Calu3 (cell line): ENCODE results near the gene PLXNA4. TPM values are rescaled to one million over a fixed set of nuclear protein-coding genes. Genes with fewer than 3 reads are reported as not detected.

Experiments used
- BruUV-seq: library from RNA; stranded (reverse); fragments of 400-500 nt; replicated peaks from 2 replicates; lab custom pipeline; 2021; lab: Mats Ljungman, UMichigan
- CTCF ChIA-PET: fragments of 300-600 bp; sonication (Branson Sonifier 250); formaldehyde crosslinking; loops from one replicate; lab custom pipeline; 2022; ENCODE audit warnings: antibody characterized with exemption; lab: Charles Lee
- DNase-seq: peaks from one replicate; pipeline ENCODE4 v3.0.0; 2022
- H3K27ac Mint-ChIP-seq: one replicate; pipeline ENCODE4 v1.8.0; 2022; ENCODE audit warnings: mixed read lengths; ENCODE audit not compliant: unreplicated experiment
- H3K27me3 Mint-ChIP-seq: one replicate; pipeline ENCODE4 v1.8.0; 2022; ENCODE audit warnings: mixed read lengths; ENCODE audit not compliant: unreplicated experiment
- H3K36me3 Mint-ChIP-seq: one replicate; pipeline ENCODE4 v1.8.0; 2022; ENCODE audit warnings: mild to moderate bottlenecking, moderate library complexity, mixed read lengths; ENCODE audit not compliant: insufficient read depth, unreplicated experiment
- H3K4me1 Mint-ChIP-seq: one replicate; pipeline ENCODE4 v1.8.0; 2022; ENCODE audit warnings: mild to moderate bottlenecking, low read depth, mixed read lengths; ENCODE audit not compliant: unreplicated experiment
- H3K4me3 Mint-ChIP-seq: one replicate; pipeline ENCODE4 v1.8.0; 2022; ENCODE audit warnings: mild to moderate bottlenecking, low read depth, moderate library complexity, mixed read lengths; ENCODE audit not compliant: unreplicated experiment
- H3K9me3 Mint-ChIP-seq: one replicate; pipeline ENCODE4 v1.8.0; 2022; ENCODE audit warnings: low read depth, mixed read lengths; ENCODE audit not compliant: unreplicated experiment
- CTCF ChIP-seq: fragments of 200-600 bp; IDR thresholded peaks from one replicate; pipeline ENCODE4 v1.8.0; 2022; ENCODE audit warnings: antibody characterized with exemption; ENCODE audit not compliant: unreplicated experiment
- intact Hi-C: fragments of 100-400 bp; cut with micrococcal nuclease; formaldehyde crosslinking; loops from one replicate; pipeline ENCODE4 v1.10.0; 2022; ENCODE audit not compliant: unreplicated experiment
- total RNA-seq: library from RNA; stranded (reverse); gene quantifications from 2 replicates; pipeline ENCODE4 v1.2.3, GENCODE V29; 2022

The PLXNA4 gene
- total RNA-seq, 1 experiment from 2014 or later = not detected

DNA sequence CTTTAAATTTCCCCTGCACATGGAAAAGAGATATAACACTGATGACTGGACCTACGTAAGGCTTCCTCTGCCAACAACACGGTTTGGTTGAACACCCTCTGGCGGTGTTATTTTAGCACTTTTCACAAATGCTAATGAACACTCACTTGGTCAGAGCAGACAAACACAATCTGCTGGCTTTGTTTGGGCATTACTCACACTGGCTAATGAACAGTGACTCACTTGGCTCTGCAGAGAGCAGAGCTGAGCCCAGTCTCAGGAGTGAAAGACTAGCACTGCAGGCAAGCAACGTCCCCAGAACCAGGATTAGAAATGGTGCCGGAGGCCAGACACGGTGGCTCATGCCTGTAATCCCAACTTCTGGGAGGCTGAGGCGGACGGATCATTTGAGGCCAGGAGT, 430.8 kb downstream of the PLXNA4 start:
- peaks cover 64% of the 10 kb centered on the region for H3K27me3 Mint-ChIP-seq
- CTCF ChIA-PET = interaction anchor here (1.0 kb wide), 1 partner anchor 286 kb away, joined by 5 read pairs; no protein-coding TSS in a partner anchor
- H3K36me3 Mint-ChIP-seq = no peaks in the 10 kb centered on the region

DNA sequence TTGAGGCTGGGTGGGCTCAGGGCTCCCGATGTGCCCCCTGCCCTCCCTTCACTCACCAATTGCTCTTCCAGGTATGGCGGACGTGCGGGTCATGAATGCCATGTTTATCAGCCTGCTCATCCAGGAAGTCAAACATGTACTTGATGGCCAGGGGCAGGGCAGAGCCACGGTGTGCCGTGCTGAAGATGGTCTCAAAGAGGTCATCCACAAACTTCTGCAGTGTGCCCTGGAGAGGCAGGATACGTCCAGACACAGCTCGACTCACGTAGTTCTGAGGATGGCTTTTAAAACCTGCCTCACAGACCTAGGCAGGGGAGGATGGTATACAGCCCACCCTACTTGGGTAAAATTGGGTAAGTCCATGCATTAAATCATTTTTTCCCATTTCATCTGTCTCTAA, 431.2 kb downstream of the PLXNA4 start:
- no peak for TF ChIP-seq CTCF
- Mint-ChIP-seq H3K4me3 (no peak overlapping the region), H3K27ac (no peak overlapping the region), H3K27me3 (peaks cover 64% of the 10 kb centered on the region), H3K4me1 (no peaks in the 10 kb centered on the region), H3K9me3 (no peaks in the 10 kb centered on the region), H3K36me3 (no peaks in the 10 kb centered on the region)
- CTCF ChIA-PET = interaction anchor here (1.0 kb wide), 1 partner anchor 286 kb away, joined by 5 read pairs; no protein-coding TSS in a partner anchor
- BruUV-seq = no TSS peak
- DNase-seq = no peak
- intact Hi-C loops = no loop called here

More for the DNA sequence above, 430.8 kb downstream of the PLXNA4 start:
- Mint-ChIP-seq H3K27ac (no peak overlapping the region), H3K4me3 (no peak overlapping the region), H3K9me3 (no peaks in the 10 kb centered on the region), H3K4me1 (no peaks in the 10 kb centered on the region)
- DNase-seq = peak; percentile 32
- intact Hi-C loops = no loop called here
- no TSS peak for BruUV-seq
- no peak for TF ChIP-seq CTCF

DNA sequence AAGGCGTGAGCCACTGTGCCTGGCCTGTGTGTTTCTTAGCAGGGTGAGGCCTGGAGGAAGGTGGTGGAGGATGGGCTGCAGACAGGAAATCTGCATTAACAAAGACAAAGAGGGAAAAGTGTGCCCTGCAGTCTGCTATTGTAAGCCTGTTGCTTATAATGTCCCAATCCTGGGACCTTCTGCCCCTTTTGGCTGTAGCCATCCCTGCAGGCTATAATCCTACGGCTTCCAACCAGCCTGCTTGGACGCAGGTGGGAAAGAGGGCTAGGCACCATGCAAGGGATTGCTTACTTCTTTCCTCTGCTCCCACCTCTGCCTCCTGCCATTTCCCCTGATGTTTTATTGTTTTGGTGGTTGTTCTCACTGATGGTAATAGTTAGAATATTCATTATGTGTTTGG, 434.3 kb downstream of the PLXNA4 start:
- Mint-ChIP-seq H3K27me3 (peaks cover 64% of the 10 kb centered on the region), H3K4me1 (no peaks in the 10 kb centered on the region), H3K36me3 (no peaks in the 10 kb centered on the region), H3K27ac (no peak overlapping the region), H3K4me3 (no peak overlapping the region), H3K9me3 (no peaks in the 10 kb centered on the region)
- no TSS peak for BruUV-seq
- no peak for DNase-seq
- TF ChIP-seq CTCF = no peak
- intact Hi-C loops = no loop called here
- CTCF ChIA-PET = no interaction called here

DNA sequence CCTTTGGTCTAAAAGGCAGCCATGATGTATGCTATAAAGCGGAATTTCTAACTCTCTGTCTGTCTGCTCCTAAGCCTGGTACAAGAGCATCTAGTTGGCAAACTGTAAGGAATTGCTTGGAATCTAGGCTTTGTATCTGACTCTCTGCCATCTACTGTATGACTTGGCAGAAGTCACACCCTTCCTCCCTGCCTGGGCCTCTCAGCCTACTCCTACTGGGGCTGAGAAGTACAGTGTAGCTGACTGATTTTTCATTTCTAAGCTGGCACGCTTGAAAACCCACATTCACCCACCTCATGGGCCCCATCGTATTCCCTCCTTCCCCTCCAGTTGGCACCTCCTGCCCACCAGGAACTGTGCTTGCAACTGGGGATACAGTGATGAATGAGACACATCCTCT, 435.2 kb downstream of the PLXNA4 start:
- no TSS peak for BruUV-seq
- H3K4me3 Mint-ChIP-seq = no peak overlapping the region
- no peak overlapping the region for H3K27ac Mint-ChIP-seq
- H3K36me3 Mint-ChIP-seq = no peaks in the 10 kb centered on the region
- CTCF ChIA-PET = no interaction called here
- intact Hi-C loops = no loop called here
- H3K9me3 Mint-ChIP-seq = no peaks in the 10 kb centered on the region
- peaks cover 57% of the 10 kb centered on the region for H3K27me3 Mint-ChIP-seq
- DNase-seq = no peak
- no peaks in the 10 kb centered on the region for H3K4me1 Mint-ChIP-seq
- TF ChIP-seq CTCF = no peak
